OCI-LY1 (cell line): Measurements from ENCODE around the gene IL4R.

Experiments
- H2AFZ ChIP-seq: fragments of 200-600 bp; sonication (generic), shearing (Covaris generic); 2 replicates; pipeline ENCODE4 v1.6.0; 2014; ENCODE audit warnings: antibody characterized with exemption, mild to moderate bottlenecking, low read length
- H3F3A ChIP-seq: fragments of 200-600 bp; sonication (generic), shearing (Covaris generic); 2 replicates; pipeline ENCODE4 v1.6.0; 2014; ENCODE audit warnings: mild to moderate bottlenecking, antibody characterized with exemption, low read length, moderate library complexity; ENCODE audit not compliant: insufficient read depth
- H3K27ac ChIP-seq: fragments of 200-600 bp; sonication (generic); 2 replicates; pipeline ENCODE4 v1.5.1; 2014; ENCODE audit warnings: low read length, mixed run types, mild to moderate bottlenecking, low read depth; ENCODE audit not compliant: poor library complexity, severe bottlenecking
- H3K27me3 ChIP-seq: fragments of 200-600 bp; sonication (generic); 2 replicates; pipeline ENCODE4 v1.6.0; 2014; ENCODE audit warnings: antibody characterized with exemption, mild to moderate bottlenecking, low read length, moderate library complexity; ENCODE audit not compliant: insufficient read depth
- H3K36me3 ChIP-seq: fragments of 200-600 bp; sonication (generic); 2 replicates; pipeline ENCODE4 v1.6.1; 2014; ENCODE audit warnings: mild to moderate bottlenecking, antibody characterized with exemption, low read length, moderate library complexity, mixed read lengths; ENCODE audit not compliant: insufficient read depth
- H3K4me1 ChIP-seq: fragments of 200-600 bp; sonication (generic); 2 replicates; pipeline ENCODE4 v1.5.1; 2014; ENCODE audit warnings: mild to moderate bottlenecking, low read length, moderate library complexity; ENCODE audit not compliant: insufficient read depth, severe bottlenecking
- H3K4me2 ChIP-seq: fragments of 200-600 bp; sonication (generic), shearing (Covaris generic); 2 replicates; pipeline ENCODE4 v1.6.1; 2014; ENCODE audit warnings: low read length
- H3K4me3 ChIP-seq: fragments of 200-600 bp; sonication (generic); 2 replicates; pipeline ENCODE4 v1.5.1; 2014; ENCODE audit warnings: low read length, low read depth, mild to moderate bottlenecking, mixed read lengths; ENCODE audit not compliant: poor library complexity, severe bottlenecking
- H3K79me2 ChIP-seq: fragments of 200-600 bp; shearing (Covaris generic); 2 replicates; pipeline ENCODE4 v1.6.1; 2016; ENCODE audit warnings: mixed run types, low read length, mixed read lengths; ENCODE audit not compliant: insufficient read depth
- H3K9ac ChIP-seq: fragments of 200-600 bp; sonication (generic), shearing (Covaris generic); 2 replicates; pipeline ENCODE4 v1.6.1; 2014; ENCODE audit warnings: mild to moderate bottlenecking, low read length, mixed read lengths
- H3K9me2 ChIP-seq: fragments of 200-600 bp; sonication (generic), shearing (Covaris generic); 2 replicates; pipeline ENCODE4 v1.6.1; 2014; ENCODE audit warnings: low read depth, mild to moderate bottlenecking, low read length, mixed read lengths
- H3K9me3 ChIP-seq: fragments of 200-600 bp; shearing (Covaris generic); 2 replicates; pipeline ENCODE4 v1.6.1; 2014; ENCODE audit warnings: low read length, mixed read lengths
- H4K20me1 ChIP-seq: fragments of 200-600 bp; sonication (generic), shearing (Covaris generic); 2 replicates; pipeline ENCODE4 v1.6.0; 2016; ENCODE audit warnings: mild to moderate bottlenecking, low read length; ENCODE audit not compliant: insufficient read depth
- CTCF ChIP-seq: fragments of 200-600 bp; sonication (generic), shearing (Covaris generic); IDR thresholded peaks from 2 replicates; pipeline ENCODE4 v1.5.1; 2017; ENCODE audit warnings: mild to moderate bottlenecking, antibody characterized with exemption, low read length, moderate library complexity, mixed read lengths
- EZH2 ChIP-seq: fragments of 200-600 bp; sonication (generic), shearing (Covaris generic); IDR thresholded peaks from 2 replicates; pipeline ENCODE4 v1.8.0; 2017; ENCODE audit warnings: borderline replicate concordance, mixed run types, mild to moderate bottlenecking, antibody characterized with exemption, low read length, moderate library complexity, mixed read lengths

The IL4R gene

GRCh38 chr16:27334838-27335237 is 21.1 kb downstream of the IL4R start:
- TF ChIP-seq CTCF (no peak), EZH2 (no peak)
- Histone ChIP-seq H3K4me1 (no peaks in the 10 kb centered on the region), H3K27ac (no peak overlapping the region), H3K36me3 (peaks cover 66% of the 10 kb centered on the region), H4K20me1 (no peaks in the 10 kb centered on the region), H3K9ac (no peak overlapping the region), H3K9me2 (no peaks in the 10 kb centered on the region), H2AFZ (no peak overlapping the region), H3K79me2 (peaks cover 23% of the 10 kb centered on the region; the same call in 1 of the 2 replicates), H3F3A (no peaks in the 10 kb centered on the region), H3K27me3 (no peaks in the 10 kb centered on the region), H3K9me3 (no peaks in the 10 kb centered on the region), H3K4me2 (no peak overlapping the region), H3K4me3 (no peak overlapping the region)

- Histone ChIP-seq H2AFZ (no peak overlapping the region), H3K36me3 (peaks cover 70% of the 10 kb centered on the region), H3K4me1 (no peaks in the 10 kb centered on the region), H3K79me2 (peaks cover 22% of the 10 kb centered on the region; the same call in 1 of the 2 replicates), H3K4me3 (no peak overlapping the region), H3K27ac (no peak overlapping the region), H3K9ac (no peak overlapping the region), H4K20me1 (no peaks in the 10 kb centered on the region), H3K4me2 (no peak overlapping the region), H3F3A (no peaks in the 10 kb centered on the region), H3K9me3 (no peaks in the 10 kb centered on the region), H3K27me3 (no peaks in the 10 kb centered on the region), H3K9me2 (no peaks in the 10 kb centered on the region)
- TF ChIP-seq CTCF (no peak), EZH2 (no peak)
These were observed 21.7 kb downstream of the IL4R start for GRCh38 chr16:27335349-27336053.

GRCh38 chr16:27337024-27337423 is 23.2 kb downstream of the IL4R start:
- H3K27me3 ChIP-seq = no peaks in the 10 kb centered on the region
- no peaks in the 10 kb centered on the region for H3K9me3 ChIP-seq
- no peak overlapping the region for H3K4me2 ChIP-seq
- H3K9ac ChIP-seq = no peak overlapping the region
- no peaks in the 10 kb centered on the region for H4K20me1 ChIP-seq
- H3K79me2 ChIP-seq = peaks cover 12% of the 10 kb centered on the region; the same call in 1 of the 2 replicates
- H3K4me1 ChIP-seq = no peaks in the 10 kb centered on the region
- H3K4me3 ChIP-seq = no peak overlapping the region
- H3K27ac ChIP-seq = no peak overlapping the region
- H3K9me2 ChIP-seq = no peaks in the 10 kb centered on the region
- no peaks in the 10 kb centered on the region for H3F3A ChIP-seq
- no peak overlapping the region for H2AFZ ChIP-seq
- peaks cover 73% of the 10 kb centered on the region for H3K36me3 ChIP-seq
- no peak for TF ChIP-seq CTCF
- no peak for TF ChIP-seq EZH2
